Measurements from ENCODE around the gene MGME1. TPM values are rescaled to one million over a fixed set of nuclear protein-coding genes. Genes with fewer than 3 reads are reported as not detected.

MGME1 gene
- total RNA-seq, 4 donors from 2014 or later: 4.6 to 14.7 (median 8.7) TPM

GRCh38 chr20:18009116-18009515 lies 40.3 kb downstream of the MGME1 start:
- TF ChIP-seq POLR2A (IDR thresholded peaks at IDR 0.05) (no peak), EP300 (IDR thresholded peaks at IDR 0.05) (no peak), CTCF (IDR thresholded peaks at IDR 0.05) (no peak)
- Histone ChIP-seq H3K4me3 (no peak overlapping the region), H3K4me1 (peaks cover 0 to 7% (median 0%) of the 10 kb centered on the region in 4 donors), H3K27ac (no peak overlapping the region), H3K9me3 (no peaks in the 10 kb centered on the region), H3K27me3 (no peaks in the 10 kb centered on the region), H3K36me3 (no peaks in the 10 kb centered on the region)
- DNase-seq (ENCODE audit: low spot score in 2 of 2): no peak
- WGBS, 2 donors: 88 to 92% methylated on average over 7 of the region's 7 CpGs

GRCh38 chr20:18011482-18011881 lies 42.7 kb downstream of the MGME1 start:
- H3K27me3 ChIP-seq: no peaks in the 10 kb centered on the region
- no peak overlapping the region for H3K4me3 ChIP-seq
- no peaks in the 10 kb centered on the region for H3K36me3 ChIP-seq
- TF ChIP-seq POLR2A (IDR thresholded peaks at IDR 0.05): no peak
- TF ChIP-seq CTCF (IDR thresholded peaks at IDR 0.05): no peak
- no peak for TF ChIP-seq EP300 (IDR thresholded peaks at IDR 0.05)
- WGBS, 2 donors: 84 to 87% methylated on average over 14 of the region's 14 CpGs
- H3K4me1 ChIP-seq: peaks cover 0 to 7% (median 0%) of the 10 kb centered on the region in 4 donors
- H3K9me3 ChIP-seq: no peaks in the 10 kb centered on the region
- no peak overlapping the region for H3K27ac ChIP-seq
- DNase-seq (ENCODE audit: low spot score in 2 of 2): no peak

- H3K4me3 ChIP-seq: no peak overlapping the region
- H3K27ac ChIP-seq: no peak overlapping the region
- H3K36me3 ChIP-seq: no peaks in the 10 kb centered on the region
- no peak for DNase-seq (ENCODE audit: low spot score in 2 of 2)
- TF ChIP-seq CTCF (IDR thresholded peaks at IDR 0.05) (no peak), POLR2A (IDR thresholded peaks at IDR 0.05) (no peak), EP300 (IDR thresholded peaks at IDR 0.05) (no peak)
- H3K27me3 ChIP-seq: no peaks in the 10 kb centered on the region
- 87 to 90% methylated on average over 21 of the region's 21 CpGs for WGBS, 2 donors
- H3K9me3 ChIP-seq: no peaks in the 10 kb centered on the region
- peaks cover 0 to 7% (median 0%) of the 10 kb centered on the region in 4 donors for H3K4me1 ChIP-seq
Measured at GRCh38 chr20:18011951-18012645, 43.3 kb downstream of the MGME1 start.

- no peaks in the 10 kb centered on the region for H3K36me3 ChIP-seq
- no peaks in the 10 kb centered on the region for H3K27me3 ChIP-seq
- DNase-seq (ENCODE audit: low spot score in 2 of 2): no peak
- H3K27ac ChIP-seq: no peak overlapping the region
- 95 to 96% methylated on average over 2 of the region's 2 CpGs for WGBS, 2 donors
- no peak for TF ChIP-seq POLR2A (IDR thresholded peaks at IDR 0.05)
- TF ChIP-seq EP300 (IDR thresholded peaks at IDR 0.05): no peak
- no peak for TF ChIP-seq CTCF (IDR thresholded peaks at IDR 0.05)
- H3K4me3 ChIP-seq: no peak overlapping the region
- H3K9me3 ChIP-seq: no peaks in the 10 kb centered on the region
- H3K4me1 ChIP-seq: peaks cover 0 to under 1% (median 0%) of the 10 kb centered on the region in 4 donors
Measured at GRCh38 chr20:18012901-18013300, 44.1 kb downstream of the MGME1 start.

GRCh38 chr20:18014411-18014810 lies 45.6 kb downstream of the MGME1 start:
- H3K36me3 ChIP-seq: no peaks in the 10 kb centered on the region
- no peak overlapping the region for H3K4me3 ChIP-seq
- no peaks in the 10 kb centered on the region for H3K27me3 ChIP-seq
- 78 to 87% methylated on average over 6 of the region's 6 CpGs for WGBS, 2 donors
- no peak for DNase-seq (ENCODE audit: low spot score in 2 of 2)
- H3K4me1 ChIP-seq: no peaks in the 10 kb centered on the region
- H3K9me3 ChIP-seq: no peaks in the 10 kb centered on the region
- no peak overlapping the region for H3K27ac ChIP-seq
- no peak for TF ChIP-seq CTCF (IDR thresholded peaks at IDR 0.05)
- no peak for TF ChIP-seq POLR2A (IDR thresholded peaks at IDR 0.05)
- TF ChIP-seq EP300 (IDR thresholded peaks at IDR 0.05): no peak
